ENCODE measurements around the gene PRDM13. TPM values are rescaled to one million over a fixed set of nuclear protein-coding genes. Genes with fewer than 3 reads are reported as not detected.

The PRDM13 gene
- total and polyA plus RNA-seq, 10 of the 15 experiments (the other 5 are each of a cell fraction or from before 2014, with no cell fraction given), result 0.02 to 0.15 (median 0.03) TPM; not detected in 6

DNA sequence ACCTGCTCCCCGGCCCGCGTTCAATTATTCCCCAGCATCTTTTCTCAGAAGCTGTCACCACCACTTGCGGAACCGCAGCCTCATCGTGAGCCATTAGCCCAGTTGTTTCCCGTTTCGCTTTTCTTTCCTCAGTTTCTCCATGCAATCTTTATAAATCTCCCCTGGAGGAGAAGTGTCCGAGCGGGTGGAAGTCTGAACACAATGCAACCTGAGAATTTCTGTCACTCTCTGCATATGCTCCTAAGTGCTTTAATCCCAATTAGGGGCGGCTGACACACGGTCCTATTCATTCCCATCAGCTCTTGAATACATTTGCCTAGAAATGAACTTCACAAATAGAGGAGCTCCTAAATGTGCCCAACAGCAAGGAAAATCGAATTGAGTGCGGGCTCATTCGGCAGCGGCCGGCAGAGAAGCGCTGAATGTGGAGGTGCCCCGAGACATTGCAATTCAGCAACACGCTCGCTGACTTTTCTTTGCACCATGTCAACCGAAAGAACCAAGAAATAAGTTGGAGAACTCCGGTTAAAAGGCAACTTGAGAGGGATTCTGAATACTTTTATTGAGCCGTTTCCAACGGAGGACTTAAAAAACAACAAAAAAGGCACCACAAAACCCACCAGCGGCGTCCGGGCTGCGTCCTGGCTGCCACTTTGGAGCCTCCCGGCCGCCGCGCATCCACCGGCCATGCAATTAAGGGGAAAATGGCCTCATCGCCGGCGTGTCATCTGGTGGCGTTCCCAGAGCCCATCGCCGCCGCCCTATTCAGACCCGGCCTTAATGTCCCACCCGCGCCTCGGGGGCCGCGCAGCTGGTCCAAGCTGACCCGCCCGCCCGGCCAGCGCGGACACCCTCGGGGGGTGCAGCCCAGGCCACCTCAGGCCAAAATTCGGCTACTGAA lies 3.9 kb upstream of the PRDM13 start:
- intact Hi-C loops (cut with micrococcal nuclease; ENCODE audit: unreplicated experiment) (no loop called here), in situ Hi-C loops (cut with MboI) (no loop called here)
- BruUV-seq (replicated peaks), result no TSS peak
- Histone ChIP-seq H3K4me3 (peak overlapping the region; percentile 56; the same call in 1 of the 2 replicates), H3K9ac (ENCODE audit: control insufficient read depth, insufficient read depth, low read length) (no peak overlapping the region), H3K9me3 (replicated peaks; ENCODE audit: control insufficient read depth, insufficient read depth, low read length) (no peaks in the 10 kb centered on the region; the same call in 1 of the 3 replicates), H3K36me3 (ENCODE audit: control insufficient read depth in 2 of 2, insufficient read depth in 2 of 2, low read length in 1 of 2) (no peaks in the 10 kb centered on the region), H3K79me2 (ENCODE audit: control insufficient read depth, insufficient read depth, low read length) (no peaks in the 10 kb centered on the region), H3K4me1 (ENCODE audit: control insufficient read depth, insufficient read depth, low read length) (0 out of 2 replicates have a peak, but pooled peaks cover 2% of the 10 kb centered on the region), H3K27me3 (replicated peaks in 1 of 2; ENCODE audit: control insufficient read depth in 2 of 2, insufficient read depth in 2 of 2, low read length in 1 of 2) (peaks cover 21 to 37% of the 10 kb centered on the region in 2 experiments), H3K4me2 (ENCODE audit: control insufficient read depth, insufficient read depth) (peak overlapping the region; percentile 67), H2AFZ (ENCODE audit: control insufficient read depth, low read depth, low read length) (no peak overlapping the region), H4K20me1 (ENCODE audit: control insufficient read depth, insufficient read depth) (no peaks in the 10 kb centered on the region; the same call in 1 of the 2 replicates), H3K27ac (ENCODE audit: control insufficient read depth, insufficient read depth) (no peak overlapping the region)
- TF ChIP-seq ESRRA (IDR thresholded peaks at IDR 0.05; ENCODE audit: low read length) (no peak), YY1 (IDR thresholded peaks at IDR 0.05; ENCODE audit: low read depth, low read length) (no peak), EZH2 (IDR thresholded peaks at IDR 0.05; ENCODE audit: borderline replicate concordance, control insufficient read depth, low read depth, low read length) (peak; percentile 76; the same call in 1 of the 2 replicates)
- DNase-seq (ENCODE audit: low read depth, low spot score) (no peak), ATAC-seq (peak; percentile 12), FAIRE-seq (no peak)
- ChIA-PET RAD21 (ENCODE audit: unreplicated experiment) (no interaction called here), CTCF (interaction anchor here (2.0 kb wide), 1 partner anchor 9 kb away, joined by 5 read pairs; no protein-coding TSS in a partner anchor), POLR2A (no interaction called here), SMC1A (ENCODE audit: uncharacterized antibody, unreplicated experiment) (no interaction called here)
- WGBS (ENCODE audit: insufficient coverage, insufficient replicate concordance, low lambda C conversion rate, missing lambda C conversion rate), result 27% methylated on average over 39 of the region's 54 CpGs

GRCh38 chr6:99603421-99604165 lies 3.0 kb upstream of the PRDM13 start:
- no peak overlapping the region for H3K9ac ChIP-seq (ENCODE audit: control insufficient read depth, insufficient read depth, low read length)
- H2AFZ ChIP-seq (ENCODE audit: control insufficient read depth, low read depth, low read length), result no peak overlapping the region
- CTCF ChIA-PET, result no interaction called here
- POLR2A ChIA-PET, result no interaction called here
- intact Hi-C loops (cut with micrococcal nuclease; ENCODE audit: unreplicated experiment), result no loop called here
- peak; percentile 60 for ATAC-seq
- 0 out of 2 replicates have a peak, but pooled peaks cover 2% of the 10 kb centered on the region for H3K4me1 ChIP-seq (ENCODE audit: control insufficient read depth, insufficient read depth, low read length)
- whole genome bisulfite sequencing (ENCODE audit: insufficient coverage, insufficient replicate concordance, low lambda C conversion rate, missing lambda C conversion rate), result 11% methylated on average over 48 of the region's 55 CpGs
- H4K20me1 ChIP-seq (ENCODE audit: control insufficient read depth, insufficient read depth), result no peaks in the 10 kb centered on the region; the same call in 1 of the 2 replicates
- RAD21 ChIA-PET (ENCODE audit: unreplicated experiment), result interaction anchor here (0.7 kb wide), 1 partner anchor 141 kb away, joined by 3 read pairs; no protein-coding TSS in a partner anchor
- peak overlapping the region; percentile 67 for H3K4me2 ChIP-seq (ENCODE audit: control insufficient read depth, insufficient read depth)
- TF ChIP-seq PML (IDR thresholded peaks at IDR 0.05; ENCODE audit: low read length), result no peak
- TF ChIP-seq SUZ12 (IDR thresholded peaks at IDR 0.05; ENCODE audit: unreplicated experiment), result peak; percentile 97
- no peak for TF ChIP-seq POLR2AphosphoS5 (IDR thresholded peaks at IDR 0.05; ENCODE audit: low read length)
- peak in 1 of 2 experiments; percentile 38; a peak in 1 of 4 replicates for TF ChIP-seq BHLHE40 (IDR thresholded peaks at IDR 0.05; ENCODE audit: borderline replicate concordance in 1 of 2, low read depth in 2 of 2, low read length in 1 of 2)
- H3K27me3 ChIP-seq (replicated peaks in 1 of 2; ENCODE audit: control insufficient read depth in 2 of 2, insufficient read depth in 2 of 2, low read length in 1 of 2), result peaks cover 26 to 45% of the 10 kb centered on the region in 2 experiments
- H3K27ac ChIP-seq (ENCODE audit: control insufficient read depth, insufficient read depth), result no peak overlapping the region
- in situ Hi-C loops (cut with MboI), result no loop called here
- no peaks in the 10 kb centered on the region for H3K79me2 ChIP-seq (ENCODE audit: control insufficient read depth, insufficient read depth, low read length)
- H3K4me3 ChIP-seq, result peak overlapping the region; percentile 56
- SMC1A ChIA-PET (ENCODE audit: uncharacterized antibody, unreplicated experiment), result no interaction called here
- no peak for FAIRE-seq
- no TSS peak for BruUV-seq (replicated peaks)
- no peak for DNase-seq (ENCODE audit: low read depth, low spot score)
- no peaks in the 10 kb centered on the region; the same call in 1 of the 3 replicates for H3K9me3 ChIP-seq (replicated peaks; ENCODE audit: control insufficient read depth, insufficient read depth, low read length)
- H3K36me3 ChIP-seq (ENCODE audit: control insufficient read depth in 2 of 2, insufficient read depth in 2 of 2, low read length in 1 of 2), result no peaks in the 10 kb centered on the region

All from GM12878 (cell line).